Activated CD4-positive, alpha-beta memory T cell treated with anti-CD3 and anti-CD28 coated beads, Interleukin-2, amount 10 ng/mL, durations not matched to agents 7 days and 5 days (primary cell): Measurements from ENCODE around the gene TNPO2. TPM values are rescaled to one million over a fixed set of nuclear protein-coding genes. Genes with fewer than 3 reads are reported as not detected.
"Not testable (repeated sequence)": the region's sequence is repeated elsewhere in the genome, so short reads cannot be mapped to it uniquely, and the experiment has no call there.

Source experiments
- CTCF ChIA-PET: fragments of 350-600 bp; sonication (Branson Sonifier 250); formaldehyde crosslinking; loops from one replicate; lab custom pipeline; 2021; ENCODE audit warnings: antibody characterized with exemption, inconsistent platforms; lab: Charles Lee
- POLR2A ChIA-PET: fragments of 350-600 bp; sonication (Branson Sonifier 250); formaldehyde crosslinking; loops from one replicate; lab custom pipeline; 2021; ENCODE audit warnings: antibody characterized with exemption; lab: Charles Lee
- DNase-seq: peaks from one replicate; pipeline ENCODE4 v3.0.0-alpha.2; 2020
- H3K27ac Mint-ChIP-seq: one replicate; pipeline ENCODE4 v1.8.0; 2021; ENCODE audit warnings: mild to moderate bottlenecking, mixed read lengths
- H3K27me3 Mint-ChIP-seq: one replicate; pipeline ENCODE4 v1.8.0; 2021; ENCODE audit warnings: mixed read lengths
- H3K36me3 Mint-ChIP-seq: one replicate; pipeline ENCODE4 v1.8.0; 2021; ENCODE audit warnings: low read depth, mixed read lengths
- H3K4me1 Mint-ChIP-seq: one replicate; pipeline ENCODE4 v1.8.0; 2021; ENCODE audit warnings: mixed read lengths
- H3K4me3 Mint-ChIP-seq: one replicate; pipeline ENCODE4 v1.8.0; 2021; ENCODE audit warnings: mild to moderate bottlenecking, mixed read lengths
- H3K9me3 Mint-ChIP-seq: one replicate; pipeline ENCODE4 v1.8.0; 2021; ENCODE audit warnings: mixed read lengths
- total RNA-seq, 2 experiments: library from RNA; stranded (reverse); gene quantifications; one replicate each; pipeline ENCODE4 v1.2.3, GENCODE V29; 2021

The TNPO2 gene
- total RNA-seq, 2 experiments from 2014 or later, result 61.6 to 65.9 TPM

- no peak for DNase-seq
- ChIA-PET CTCF (interaction anchor here (1.7 to 7.0 kb wide), 2 partner anchors 13 to 39 kb away, joined by 3 to 53 read pairs; partner anchors contain the start of gene TRIR), POLR2A (interaction anchor here (1.0 to 9.4 kb wide), 6 partner anchors 12 to 170 kb away, joined by 3 to 250 read pairs (median 3); partner anchors contain the start of genes FBXW9, GCDH, GET3 and TRIR)
- no peaks in the 10 kb centered on the region for H3K9me3 Mint-ChIP-seq
- peaks cover 44% of the 10 kb centered on the region for H3K4me1 Mint-ChIP-seq
- peak overlapping the region; percentile 88 for H3K4me3 Mint-ChIP-seq
- peak overlapping the region; percentile 83 for H3K27ac Mint-ChIP-seq
- peaks cover 34% of the 10 kb centered on the region for H3K36me3 Mint-ChIP-seq
- no peaks in the 10 kb centered on the region for H3K27me3 Mint-ChIP-seq
These were observed 3.4 kb downstream of the TNPO2 start for GRCh38 chr19:12720296-12720695.

GRCh38 chr19:12715929-12716328 lies 7.8 kb downstream of the TNPO2 start:
- H3K9me3 Mint-ChIP-seq, result no peaks in the 10 kb centered on the region
- CTCF ChIA-PET, result interaction anchor here (0.8 to 3.3 kb wide), 6 partner anchors 18 to 79 kb away, joined by 3 to 24 read pairs (median 7); partner anchors contain the start of gene TRIR
- no peaks in the 10 kb centered on the region for H3K27me3 Mint-ChIP-seq
- peaks cover 54% of the 10 kb centered on the region for H3K36me3 Mint-ChIP-seq
- POLR2A ChIA-PET, result interaction anchor here (0.9 to 9.4 kb wide), 2 partner anchors 19 to 42 kb away, joined by 3 to 250 read pairs; partner anchors contain the start of genes GET3 and TRIR
- H3K27ac Mint-ChIP-seq, result no peak overlapping the region
- no peak for DNase-seq
- no peak overlapping the region for H3K4me3 Mint-ChIP-seq
- peaks cover 27% of the 10 kb centered on the region for H3K4me1 Mint-ChIP-seq

- Mint-ChIP-seq H3K4me3 (no peak overlapping the region), H3K27me3 (no peaks in the 10 kb centered on the region), H3K27ac (no peak overlapping the region), H3K9me3 (no peaks in the 10 kb centered on the region), H3K4me1 (peaks cover 20% of the 10 kb centered on the region), H3K36me3 (peaks cover 57% of the 10 kb centered on the region)
- ChIA-PET POLR2A (interaction anchor here (0.9 kb wide), 1 partner anchor 42 kb away, joined by 3 read pairs; no protein-coding TSS in a partner anchor), CTCF (interaction anchor here (2.7 kb wide), 1 partner anchor 43 kb away, joined by 11 read pairs; no protein-coding TSS in a partner anchor)
- DNase-seq, result no peak
These were observed 8.6 kb downstream of the TNPO2 start for GRCh38 chr19:12715102-12715501.

- peaks cover 58% of the 10 kb centered on the region for H3K36me3 Mint-ChIP-seq
- POLR2A ChIA-PET, H3K27me3 Mint-ChIP-seq, H3K4me3 Mint-ChIP-seq, DNase-seq, H3K9me3 Mint-ChIP-seq, H3K27ac Mint-ChIP-seq, H3K4me1 Mint-ChIP-seq: not testable (repeated sequence)
- CTCF ChIA-PET, result interaction anchor here (1.0 to 2.7 kb wide), 3 partner anchors 21 to 47 kb away, joined by 3 to 11 read pairs (median 3); no protein-coding TSS in a partner anchor
These were observed 10.4 kb downstream of the TNPO2 start for GRCh38 chr19:12713304-12713703.

- POLR2A ChIA-PET, H3K9me3 Mint-ChIP-seq, H3K27ac Mint-ChIP-seq, H3K4me1 Mint-ChIP-seq, H3K27me3 Mint-ChIP-seq, H3K4me3 Mint-ChIP-seq: not testable (repeated sequence)
- peak; percentile 23 for DNase-seq
- CTCF ChIA-PET, result interaction anchor here (0.6 to 1.5 kb wide), 3 partner anchors 22 to 1305 kb away, joined by 3 read pairs; no protein-coding TSS in a partner anchor
- peaks cover 58% of the 10 kb centered on the region for H3K36me3 Mint-ChIP-seq
These were observed 11.7 kb downstream of the TNPO2 start for GRCh38 chr19:12712077-12712476.

- ChIA-PET CTCF (interaction anchor here (0.6 kb wide), 1 partner anchor 1304 kb away, joined by 3 read pairs; no protein-coding TSS in a partner anchor), POLR2A (interaction anchor here (2.0 kb wide), 1 partner anchor 15 kb away, joined by 9 read pairs; the partner anchor contains the start of gene FBXW9)
- Mint-ChIP-seq H3K9me3 (no peaks in the 10 kb centered on the region), H3K36me3 (peaks cover 58% of the 10 kb centered on the region), H3K27ac (no peak overlapping the region), H3K4me3 (no peak overlapping the region), H3K4me1 (no peaks in the 10 kb centered on the region), H3K27me3 (no peaks in the 10 kb centered on the region)
- no peak for DNase-seq
These were observed 12.5 kb downstream of the TNPO2 start for GRCh38 chr19:12711187-12711586.

GRCh38 chr19:12708641-12709040 lies 15.1 kb downstream of the TNPO2 start:
- POLR2A ChIA-PET, result interaction anchor here (0.6 to 1.0 kb wide), 3 partner anchors 11 to 12 kb away, joined by 3 read pairs; partner anchors contain the start of gene FBXW9
- Mint-ChIP-seq H3K9me3 (no peaks in the 10 kb centered on the region), H3K27ac (no peak overlapping the region), H3K27me3 (no peaks in the 10 kb centered on the region), H3K4me3 (no peak overlapping the region), H3K4me1 (no peaks in the 10 kb centered on the region), H3K36me3 (peaks cover 57% of the 10 kb centered on the region)
- CTCF ChIA-PET, result interaction anchor here (0.7 to 1.6 kb wide), 3 partner anchors 9 to 48 kb away, joined by 3 to 5 read pairs (median 3); partner anchors contain the start of gene TRIR
- no peak for DNase-seq

GRCh38 chr19:12706332-12706718 lies 17.4 kb downstream of the TNPO2 start:
- Mint-ChIP-seq H3K9me3 (no peaks in the 10 kb centered on the region), H3K4me1 (no peaks in the 10 kb centered on the region), H3K36me3 (peaks cover 60% of the 10 kb centered on the region), H3K4me3 (no peak overlapping the region), H3K27ac (no peak overlapping the region), H3K27me3 (no peaks in the 10 kb centered on the region)
- ChIA-PET CTCF (no interaction called here), POLR2A (interaction anchor here (1.3 kb wide), 1 partner anchor 10 kb away, joined by 4 read pairs; the partner anchor contains the start of gene FBXW9)
- DNase-seq, result no peak

GRCh38 chr19:12705654-12706331 lies 17.9 kb downstream of the TNPO2 start:
- no peaks in the 10 kb centered on the region for H3K9me3 Mint-ChIP-seq
- POLR2A ChIA-PET, result no interaction called here
- H3K4me1 Mint-ChIP-seq, result no peaks in the 10 kb centered on the region
- no peak for DNase-seq
- H3K36me3 Mint-ChIP-seq, result peaks cover 60% of the 10 kb centered on the region
- H3K27me3 Mint-ChIP-seq, result no peaks in the 10 kb centered on the region
- no peak overlapping the region for H3K4me3 Mint-ChIP-seq
- H3K27ac Mint-ChIP-seq, result no peak overlapping the region
- CTCF ChIA-PET, result no interaction called here

GRCh38 chr19:12705169-12705568 lies 18.6 kb downstream of the TNPO2 start:
- no peak for DNase-seq
- no peaks in the 10 kb centered on the region for H3K27me3 Mint-ChIP-seq
- no peaks in the 10 kb centered on the region for H3K4me1 Mint-ChIP-seq
- no peak overlapping the region for H3K4me3 Mint-ChIP-seq
- CTCF ChIA-PET, result no interaction called here
- POLR2A ChIA-PET, result no interaction called here
- H3K36me3 Mint-ChIP-seq, result peaks cover 56% of the 10 kb centered on the region
- H3K9me3 Mint-ChIP-seq, result no peaks in the 10 kb centered on the region
- no peak overlapping the region for H3K27ac Mint-ChIP-seq

- ChIA-PET CTCF (no interaction called here), POLR2A (interaction anchor here (0.6 kb wide), 1 partner anchor 9 kb away, joined by 3 read pairs; no protein-coding TSS in a partner anchor)
- peaks cover 52% of the 10 kb centered on the region for H3K36me3 Mint-ChIP-seq
- no peaks in the 10 kb centered on the region for H3K27me3 Mint-ChIP-seq
- peaks cover 2% of the 10 kb centered on the region for H3K4me1 Mint-ChIP-seq
- no peaks in the 10 kb centered on the region for H3K9me3 Mint-ChIP-seq
- no peak overlapping the region for H3K27ac Mint-ChIP-seq
- DNase-seq, result no peak
- no peak overlapping the region for H3K4me3 Mint-ChIP-seq
These were observed 20.7 kb downstream of the TNPO2 start for GRCh38 chr19:12703046-12703445.

- ChIA-PET POLR2A (no interaction called here), CTCF (interaction anchor here (1.1 kb wide), 1 partner anchor 56 kb away, joined by 3 read pairs; no protein-coding TSS in a partner anchor)
- Mint-ChIP-seq H3K4me3 (no peak overlapping the region), H3K36me3 (peaks cover 53% of the 10 kb centered on the region), H3K27ac (no peak overlapping the region), H3K27me3 (no peaks in the 10 kb centered on the region), H3K9me3 (no peaks in the 10 kb centered on the region), H3K4me1 (peaks cover 4% of the 10 kb centered on the region)
- DNase-seq, result no peak
These were observed 22.0 kb downstream of the TNPO2 start for GRCh38 chr19:12701596-12702282.
